Stimulated activated memory B cell treated with anti-CD40 and anti-IgM and Interleukin-4, amounts not matched to agents 10 μg/mL and 1 μg/mL and 100 μg/mL, for 72 hours (primary cell): ENCODE data around the gene SPHK2.
"Not testable (repeated sequence)": the region's sequence is repeated elsewhere in the genome, so short reads cannot be mapped to it uniquely, and the experiment has no call there.

Source experiments
- ATAC-seq: fragments of 150-1000 bp; cut with Tn5 transposase; 2 replicates; pipeline ENCODE4 v1.10.0; 2021
- H3K27ac Mint-ChIP-seq: one replicate; pipeline ENCODE4 v1.8.0; 2022; ENCODE audit warnings: mild to moderate bottlenecking, mixed read lengths
- H3K27me3 Mint-ChIP-seq: one replicate; pipeline ENCODE4 v1.8.0; 2022; ENCODE audit warnings: mixed read lengths
- H3K36me3 Mint-ChIP-seq: one replicate; pipeline ENCODE4 v1.8.0; 2022; ENCODE audit warnings: mixed read lengths
- H3K4me1 Mint-ChIP-seq: one replicate; pipeline ENCODE4 v1.8.0; 2022; ENCODE audit warnings: mixed read lengths
- H3K4me3 Mint-ChIP-seq: one replicate; pipeline ENCODE4 v1.8.0; 2022; ENCODE audit warnings: mild to moderate bottlenecking, moderate library complexity, mixed read lengths
- H3K9me3 Mint-ChIP-seq: one replicate; pipeline ENCODE4 v1.8.0; 2022; ENCODE audit warnings: mixed read lengths

SPHK2 gene

DNA sequence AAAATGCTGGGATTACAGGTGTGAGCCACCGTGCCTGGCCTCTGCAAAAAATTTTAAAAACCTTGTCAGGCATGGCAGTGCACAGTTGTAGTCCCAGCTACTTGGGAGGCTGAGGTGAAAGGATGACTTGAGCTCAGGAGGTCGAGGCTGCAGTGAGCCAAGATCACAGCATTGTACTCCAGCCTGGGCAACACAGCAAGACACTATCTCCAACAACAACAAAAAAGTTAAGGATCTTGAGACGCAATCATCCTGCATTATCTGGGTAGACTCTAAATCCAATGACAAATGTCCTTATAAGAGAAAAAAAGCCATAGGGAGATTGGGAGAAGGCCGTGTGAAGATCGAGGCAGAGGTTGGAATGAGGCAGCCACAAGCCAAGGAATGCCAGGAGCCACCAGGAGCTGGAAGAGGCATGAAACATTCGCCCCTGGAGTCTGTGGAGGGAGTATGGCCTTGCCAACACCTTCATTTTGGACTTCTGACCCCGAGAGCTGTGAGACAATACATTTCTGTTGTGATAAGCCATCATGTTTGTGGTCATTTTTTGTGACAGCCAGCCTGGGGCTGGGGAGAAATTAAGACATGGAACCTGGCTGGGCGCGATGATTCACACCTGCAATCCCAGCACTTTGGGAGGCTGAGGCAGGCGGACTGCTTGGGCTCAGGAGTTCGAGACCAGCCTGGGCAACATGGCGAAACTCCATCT is 31.8 kb downstream of the SPHK2 start:
- no peaks in the 10 kb centered on the region for H3K27me3 Mint-ChIP-seq
- H3K4me1 Mint-ChIP-seq = peaks cover 24% of the 10 kb centered on the region
- H3K27ac Mint-ChIP-seq = no peak overlapping the region
- ATAC-seq = no peak
- H3K9me3 Mint-ChIP-seq = no peaks in the 10 kb centered on the region
- H3K36me3 Mint-ChIP-seq = no peaks in the 10 kb centered on the region
- H3K4me3 Mint-ChIP-seq = no peak overlapping the region

GRCh38 chr19:48651683-48652048 is 32.4 kb downstream of the SPHK2 start:
- Mint-ChIP-seq H3K27ac (peak overlapping the region; percentile 4), H3K36me3 (no peaks in the 10 kb centered on the region), H3K4me1 (peaks cover 18% of the 10 kb centered on the region), H3K9me3 (no peaks in the 10 kb centered on the region), H3K4me3 (no peak overlapping the region), H3K27me3 (no peaks in the 10 kb centered on the region)
- no peak for ATAC-seq

DNA sequence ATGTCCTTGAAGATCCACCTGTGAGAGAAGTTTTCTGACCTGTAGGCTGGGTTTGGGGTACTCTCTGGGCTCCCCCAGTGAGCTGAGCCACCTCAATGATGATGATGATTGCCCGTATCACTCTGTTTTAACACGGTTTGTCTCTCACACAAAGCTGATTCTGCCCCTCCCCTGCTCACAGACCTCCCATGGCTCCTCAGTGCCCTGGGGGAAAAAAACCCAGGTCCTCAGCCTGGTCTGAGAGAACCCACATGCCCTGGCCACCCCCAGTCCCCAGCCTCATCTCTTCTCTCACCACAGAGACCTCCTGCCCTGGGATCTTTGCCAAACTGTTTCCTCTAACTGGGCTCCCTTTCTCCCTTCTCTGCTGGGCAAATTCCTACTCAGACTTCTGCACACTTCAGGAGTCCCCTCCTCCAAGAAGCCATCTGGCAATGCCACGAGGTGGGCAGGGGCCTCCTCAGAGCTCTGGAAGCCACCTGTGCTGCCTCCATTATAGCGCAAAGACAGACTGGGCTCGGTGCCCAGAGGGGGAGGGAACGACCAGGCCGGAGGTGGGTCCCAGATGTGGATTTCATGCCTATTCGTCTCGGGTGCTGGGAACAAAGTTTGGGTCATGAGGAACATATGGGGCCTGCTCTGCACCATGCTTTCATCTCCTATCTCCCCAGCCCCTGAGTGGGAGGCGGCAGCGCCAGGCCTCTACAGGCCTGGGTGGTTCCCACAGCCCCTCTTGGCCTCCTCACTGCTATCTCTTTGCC is 35.2 kb downstream of the SPHK2 start:
- Mint-ChIP-seq H3K4me3 (no peak overlapping the region), H3K27ac (peak overlapping the region; percentile 38), H3K36me3 (no peaks in the 10 kb centered on the region), H3K9me3 (no peaks in the 10 kb centered on the region), H3K4me1 (peaks cover 3% of the 10 kb centered on the region), H3K27me3 (no peaks in the 10 kb centered on the region)
- no peak for ATAC-seq

- H3K9me3 Mint-ChIP-seq = no peaks in the 10 kb centered on the region
- no peaks in the 10 kb centered on the region for H3K36me3 Mint-ChIP-seq
- ATAC-seq = no peak
- H3K4me3 Mint-ChIP-seq = no peak overlapping the region
- H3K4me1 Mint-ChIP-seq = peaks cover 10% of the 10 kb centered on the region
- no peaks in the 10 kb centered on the region for H3K27me3 Mint-ChIP-seq
- H3K27ac Mint-ChIP-seq = peak overlapping the region; percentile 9
These were observed 37.7 kb downstream of the SPHK2 start for GRCh38 chr19:48656840-48657474.

GRCh38 chr19:48657828-48658227 is 38.5 kb downstream of the SPHK2 start:
- H3K4me3 Mint-ChIP-seq, H3K9me3 Mint-ChIP-seq, H3K36me3 Mint-ChIP-seq, H3K27ac Mint-ChIP-seq, H3K27me3 Mint-ChIP-seq, H3K4me1 Mint-ChIP-seq, ATAC-seq: not testable (repeated sequence)

- no peak for ATAC-seq
- no peak overlapping the region for H3K27ac Mint-ChIP-seq
- H3K4me1 Mint-ChIP-seq = peaks cover 10% of the 10 kb centered on the region
- H3K27me3 Mint-ChIP-seq = no peaks in the 10 kb centered on the region
- no peaks in the 10 kb centered on the region for H3K36me3 Mint-ChIP-seq
- H3K4me3 Mint-ChIP-seq = no peak overlapping the region
- H3K9me3 Mint-ChIP-seq = no peaks in the 10 kb centered on the region
These were observed 39.2 kb downstream of the SPHK2 start for GRCh38 chr19:48658483-48658882.

- Mint-ChIP-seq H3K4me1 (peaks cover 10% of the 10 kb centered on the region), H3K27ac (no peak overlapping the region), H3K27me3 (no peaks in the 10 kb centered on the region), H3K36me3 (no peaks in the 10 kb centered on the region), H3K9me3 (no peaks in the 10 kb centered on the region), H3K4me3 (no peak overlapping the region)
- no peak for ATAC-seq
These were observed 40.5 kb downstream of the SPHK2 start for GRCh38 chr19:48659768-48660167.

- Mint-ChIP-seq H3K4me3 (peak overlapping the region; percentile 69), H3K27me3 (no peaks in the 10 kb centered on the region), H3K9me3 (no peaks in the 10 kb centered on the region), H3K36me3 (no peaks in the 10 kb centered on the region), H3K4me1 (peaks cover 10% of the 10 kb centered on the region), H3K27ac (peak overlapping the region; percentile 94)
- ATAC-seq = peak; percentile 97
These were observed 41.8 kb downstream of the SPHK2 start for GRCh38 chr19:48660852-48661710.

DNA sequence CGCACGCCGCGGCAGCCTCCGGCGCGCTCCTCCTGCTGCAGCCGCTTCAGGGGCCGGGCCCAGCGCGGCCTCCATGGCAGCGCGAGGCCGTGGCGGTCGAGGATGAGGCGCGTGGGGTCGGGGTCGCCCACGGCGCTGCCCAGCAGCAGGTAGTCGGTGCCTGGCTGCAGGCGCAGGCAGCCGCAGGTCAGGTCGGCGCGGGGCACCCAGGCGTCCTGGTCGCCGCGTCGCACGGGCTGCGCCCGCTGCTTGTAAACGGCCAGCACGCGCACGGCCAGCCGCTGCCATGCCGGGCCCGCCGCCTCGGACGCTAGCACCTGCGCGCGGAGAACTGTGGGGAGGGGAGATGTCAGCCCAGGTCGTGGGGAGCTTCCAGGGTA is 42.4 kb downstream of the SPHK2 start:
- Mint-ChIP-seq H3K9me3 (no peaks in the 10 kb centered on the region), H3K4me1 (peaks cover 10% of the 10 kb centered on the region), H3K27me3 (no peaks in the 10 kb centered on the region), H3K36me3 (no peaks in the 10 kb centered on the region), H3K27ac (no peak overlapping the region), H3K4me3 (no peak overlapping the region)
- ATAC-seq = no peak

DNA sequence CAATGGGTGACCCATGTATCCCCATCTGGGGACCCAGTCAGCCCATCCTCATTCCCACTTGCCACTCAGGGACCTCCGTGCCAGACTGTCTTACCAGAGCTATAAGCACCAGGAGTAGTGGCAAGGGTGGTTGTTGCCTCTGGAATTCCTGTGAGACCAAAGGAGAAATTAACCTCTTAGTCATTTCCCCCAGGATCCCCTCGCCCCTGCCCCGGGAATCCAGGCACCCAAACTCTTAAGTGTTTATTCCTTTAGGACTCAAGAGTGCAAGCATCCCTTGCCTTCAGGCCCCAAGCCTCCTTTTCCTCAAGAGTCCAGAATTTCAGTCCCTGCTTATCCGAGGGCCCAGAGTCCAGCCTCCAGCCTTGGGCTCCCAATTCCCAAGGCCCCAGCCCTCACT is 44.4 kb downstream of the SPHK2 start:
- Mint-ChIP-seq H3K27me3 (no peaks in the 10 kb centered on the region), H3K36me3 (no peaks in the 10 kb centered on the region), H3K9me3 (peaks cover under 1% of the 10 kb centered on the region), H3K27ac (no peak overlapping the region), H3K4me1 (peaks cover 10% of the 10 kb centered on the region), H3K4me3 (no peak overlapping the region)
- no peak for ATAC-seq

DNA sequence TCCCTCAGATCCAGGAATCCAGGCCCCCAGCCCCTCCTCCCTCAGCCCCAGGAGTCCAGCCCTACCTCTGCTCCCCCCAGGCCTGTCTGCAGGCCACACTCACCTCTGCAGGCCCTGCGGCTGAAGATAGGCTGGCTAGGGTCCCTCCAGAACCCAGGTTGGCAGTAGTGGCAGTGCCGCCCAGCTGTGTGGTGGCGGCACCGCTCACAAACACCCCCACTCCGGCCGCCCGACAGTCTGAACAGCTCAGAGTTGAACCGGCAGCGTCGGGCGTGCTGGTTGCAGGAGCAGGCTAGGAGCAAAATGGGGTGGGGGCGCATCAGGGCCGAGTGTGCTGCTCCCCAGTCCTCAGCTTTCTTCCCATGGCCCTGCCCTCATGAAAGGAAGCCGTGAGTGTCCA is 45.2 kb downstream of the SPHK2 start:
- ATAC-seq = no peak
- H3K4me3 Mint-ChIP-seq = no peak overlapping the region
- no peak overlapping the region for H3K27ac Mint-ChIP-seq
- peaks cover 10% of the 10 kb centered on the region for H3K4me1 Mint-ChIP-seq
- H3K36me3 Mint-ChIP-seq = no peaks in the 10 kb centered on the region
- H3K9me3 Mint-ChIP-seq = peaks cover 6% of the 10 kb centered on the region
- no peaks in the 10 kb centered on the region for H3K27me3 Mint-ChIP-seq

DNA sequence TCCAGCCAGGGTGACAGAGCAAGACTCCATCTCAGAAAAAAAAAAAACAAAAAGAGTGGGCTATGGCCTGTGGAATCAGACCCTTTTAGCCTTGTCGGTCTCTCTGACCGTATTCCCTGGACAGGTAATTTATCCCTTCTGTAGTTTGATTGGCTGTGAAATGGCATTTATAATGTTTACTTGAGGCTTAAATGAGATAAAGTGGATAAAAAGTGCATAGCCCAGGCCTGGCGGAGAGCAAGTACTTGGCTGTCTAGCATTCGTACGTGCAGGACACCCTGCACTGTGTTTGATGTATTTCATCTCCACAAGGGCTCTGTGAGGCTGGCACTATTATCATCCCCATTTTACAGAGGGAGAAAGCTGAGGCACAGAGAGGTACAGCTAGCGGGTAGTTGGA is 46.5 kb downstream of the SPHK2 start:
- H3K4me1 Mint-ChIP-seq = peaks cover 6% of the 10 kb centered on the region
- no peaks in the 10 kb centered on the region for H3K27me3 Mint-ChIP-seq
- H3K36me3 Mint-ChIP-seq = no peaks in the 10 kb centered on the region
- no peak overlapping the region for H3K4me3 Mint-ChIP-seq
- no peak for ATAC-seq
- no peak overlapping the region for H3K27ac Mint-ChIP-seq
- H3K9me3 Mint-ChIP-seq = peaks cover 12% of the 10 kb centered on the region

- Mint-ChIP-seq H3K4me1 (no peaks in the 10 kb centered on the region), H3K36me3 (no peaks in the 10 kb centered on the region), H3K9me3 (peaks cover 12% of the 10 kb centered on the region), H3K27me3 (no peaks in the 10 kb centered on the region), H3K27ac (no peak overlapping the region), H3K4me3 (no peak overlapping the region)
- ATAC-seq = no peak
These were observed 49.0 kb downstream of the SPHK2 start for GRCh38 chr19:48668332-48668731.

- peaks cover 4% of the 10 kb centered on the region for H3K27me3 Mint-ChIP-seq
- no peak for ATAC-seq
- no peak overlapping the region for H3K4me3 Mint-ChIP-seq
- peaks cover 12% of the 10 kb centered on the region for H3K9me3 Mint-ChIP-seq
- H3K4me1 Mint-ChIP-seq = no peaks in the 10 kb centered on the region
- no peak overlapping the region for H3K27ac Mint-ChIP-seq
- H3K36me3 Mint-ChIP-seq = no peaks in the 10 kb centered on the region
These were observed 49.5 kb downstream of the SPHK2 start for GRCh38 chr19:48668761-48669160.
